AML-193 (cell line): ENCODE results near the gene MEG3.

Experiments
- DNase-seq, 2 experiments: peaks; one replicate each; lab custom pipeline; 2025; lab: John Stamatoyannopoulos, UW

The MEG3 gene

GRCh38 chr14:100881211-100882025, 55.5 kb downstream of the MEG3 start:
- DNase-seq = no peak

- no peak for DNase-seq
Measured at GRCh38 chr14:100882026-100882967, 56.4 kb downstream of the MEG3 start.

- no peak for DNase-seq
Measured at GRCh38 chr14:100882991-100883788, 57.3 kb downstream of the MEG3 start.

- no peak for DNase-seq
Measured at GRCh38 chr14:100883789-100884101, 57.8 kb downstream of the MEG3 start.

- no peak for DNase-seq
Measured at GRCh38 chr14:100884456-100884855, 58.5 kb downstream of the MEG3 start.

GRCh38 chr14:100885196-100885595, 59.3 kb downstream of the MEG3 start:
- no peak for DNase-seq

- DNase-seq = no peak
Measured at GRCh38 chr14:100885617-100886016, 59.7 kb downstream of the MEG3 start.

GRCh38 chr14:100887728-100888335, 61.9 kb downstream of the MEG3 start:
- DNase-seq = no peak

GRCh38 chr14:100888789-100889315, 62.9 kb downstream of the MEG3 start:
- no peak for DNase-seq

- no peak for DNase-seq
Measured at GRCh38 chr14:100889641-100890040, 63.7 kb downstream of the MEG3 start.

GRCh38 chr14:100890061-100890850, 64.3 kb downstream of the MEG3 start:
- no peak for DNase-seq

- no peak for DNase-seq
Measured at GRCh38 chr14:100891051-100891450, 65.1 kb downstream of the MEG3 start.

- DNase-seq = no peak
Measured at GRCh38 chr14:100891501-100892445, 65.9 kb downstream of the MEG3 start.

GRCh38 chr14:100892496-100893227, 66.7 kb downstream of the MEG3 start:
- no peak for DNase-seq

GRCh38 chr14:100893228-100893601, 67.3 kb downstream of the MEG3 start:
- DNase-seq = no peak

- no peak for DNase-seq
Measured at GRCh38 chr14:100893760-100894159, 67.8 kb downstream of the MEG3 start.

GRCh38 chr14:100894416-100894815, 68.5 kb downstream of the MEG3 start:
- DNase-seq = no peak

- DNase-seq = no peak
Measured at GRCh38 chr14:100895411-100895810, 69.5 kb downstream of the MEG3 start.
